ENCODE measurements around the gene KIF26A. TPM values are rescaled to one million over a fixed set of nuclear protein-coding genes. Genes with fewer than 3 reads are reported as not detected.

Gene KIF26A
- total RNA-seq, 1 experiment from 2014 or later: 3.1 TPM

- Histone ChIP-seq H3K27me3 (ENCODE audit: low read length) (peaks cover 6% of the 10 kb centered on the region; the same call in 1 of the 2 replicates), H3K27ac (ENCODE audit: low read length) (no peak overlapping the region), H3K4me2 (ENCODE audit: low read length) (no peak overlapping the region), H3K9me3 (ENCODE audit: low read length) (no peaks in the 10 kb centered on the region), H2AFZ (ENCODE audit: low read length) (no peak overlapping the region), H4K20me1 (ENCODE audit: low read length) (no peaks in the 10 kb centered on the region), H3K4me1 (ENCODE audit: insufficient read depth, low read length) (peaks cover 24% of the 10 kb centered on the region), H3K36me3 (ENCODE audit: low read depth, low read length) (no peaks in the 10 kb centered on the region), H3F3A (ENCODE audit: low read length, unreplicated experiment) (no peaks in the 10 kb centered on the region), H3K79me2 (ENCODE audit: low read length) (no peaks in the 10 kb centered on the region), H3K9ac (ENCODE audit: low read length) (no peak overlapping the region), H3K4me3 (ENCODE audit: low read length) (no peak overlapping the region), H3K9me2 (replicated peaks; ENCODE audit: low read length) (no peaks in the 10 kb centered on the region)
- DNase-seq (no peak), ATAC-seq (no peak)
- POLR2A ChIA-PET (ENCODE audit: unreplicated experiment): no interaction called here
- intact Hi-C loops (cut with micrococcal nuclease): no loop called here
- CTCF ChIA-PET: no interaction called here
- TF ChIP-seq CTCF (conservative IDR thresholded peaks at IDR 0.05; ENCODE audit: low read depth, low read length) (no peak), EZH2 (IDR thresholded peaks at IDR 0.05; ENCODE audit: low read length, unreplicated experiment) (no peak), EZH2phosphoT487 (IDR thresholded peaks at IDR 0.05; ENCODE audit: borderline replicate concordance, low read length) (no peak)
- no TSS peak for BruUV-seq (replicated peaks)
Observed at GRCh38 chr14:104112609-104113571, 25.5 kb upstream of the KIF26A start.

GRCh38 chr14:104113631-104114420 lies 24.6 kb upstream of the KIF26A start:
- H4K20me1 ChIP-seq (ENCODE audit: low read length): no peaks in the 10 kb centered on the region
- TF ChIP-seq CTCF (conservative IDR thresholded peaks at IDR 0.05; ENCODE audit: low read depth, low read length) (no peak), EZH2phosphoT487 (IDR thresholded peaks at IDR 0.05; ENCODE audit: borderline replicate concordance, low read length) (no peak), EZH2 (IDR thresholded peaks at IDR 0.05; ENCODE audit: low read length, unreplicated experiment) (no peak)
- DNase-seq (no peak), ATAC-seq (no peak)
- no peaks in the 10 kb centered on the region for H3K79me2 ChIP-seq (ENCODE audit: low read length)
- H3F3A ChIP-seq (ENCODE audit: low read length, unreplicated experiment): no peaks in the 10 kb centered on the region
- peaks cover 6% of the 10 kb centered on the region; the same call in 1 of the 2 replicates for H3K27me3 ChIP-seq (ENCODE audit: low read length)
- H3K9me3 ChIP-seq (ENCODE audit: low read length): no peaks in the 10 kb centered on the region
- H2AFZ ChIP-seq (ENCODE audit: low read length): no peak overlapping the region
- H3K9ac ChIP-seq (ENCODE audit: low read length): no peak overlapping the region
- POLR2A ChIA-PET (ENCODE audit: unreplicated experiment): no interaction called here
- no peak overlapping the region for H3K4me3 ChIP-seq (ENCODE audit: low read length)
- CTCF ChIA-PET: no interaction called here
- H3K4me1 ChIP-seq (ENCODE audit: insufficient read depth, low read length): peaks cover 17% of the 10 kb centered on the region
- BruUV-seq (replicated peaks): no TSS peak
- H3K36me3 ChIP-seq (ENCODE audit: low read depth, low read length): no peaks in the 10 kb centered on the region
- no peak overlapping the region for H3K27ac ChIP-seq (ENCODE audit: low read length)
- no peak overlapping the region for H3K4me2 ChIP-seq (ENCODE audit: low read length)
- intact Hi-C loops (cut with micrococcal nuclease): no loop called here
- no peaks in the 10 kb centered on the region for H3K9me2 ChIP-seq (replicated peaks; ENCODE audit: low read length)
